Keratinocyte (primary cell): Measurements from ENCODE around the gene GPT2. TPM values are rescaled to one million over a fixed set of nuclear protein-coding genes. Genes with fewer than 3 reads are reported as not detected.

Source experiments
- DNase-seq: peaks from one replicate; pipeline ENCODE4 v3.0.0-alpha.2; 2011; ENCODE audit warnings: low read depth, missing footprints, low spot score
- FAIRE-seq: peaks from 2 replicates; lab custom pipeline; 2011; peaks lifted over from hg19 to GRCh38; lab: Jason Lieb, UNC
- H2AFZ ChIP-seq: 2 replicates; pipeline ENCODE4 v1.6.0; 2012; ENCODE audit warnings: low read length, control low read depth, inconsistent platforms; ENCODE audit not compliant: control insufficient read depth
- H3K27ac ChIP-seq: 2 replicates; pipeline ENCODE4 v1.5.1; 2011; ENCODE audit warnings: low read length; ENCODE audit not compliant: control insufficient read depth, insufficient read depth
- H3K27me3 ChIP-seq: 3 replicates; pipeline ENCODE4 v1.6.0; 2011; ENCODE audit warnings: low read length; ENCODE audit not compliant: control insufficient read depth, insufficient read depth; ENCODE audit errors: extremely low read depth
- H3K36me3 ChIP-seq, 2 experiments: 2 replicates in 1 of 2; 3 replicates in 1 of 2; pipeline ENCODE4 v1.5.1; 2011; ENCODE audit warnings: low read length in 2 of 2, mild to moderate bottlenecking in 1 of 2; ENCODE audit not compliant: control insufficient read depth in 2 of 2, insufficient read depth in 2 of 2; ENCODE audit errors: extremely low read depth in 1 of 2
- H3K4me1 ChIP-seq: 3 replicates; pipeline ENCODE4 v1.5.1; 2011; ENCODE audit warnings: low read length; ENCODE audit not compliant: control insufficient read depth, insufficient read depth; ENCODE audit errors: extremely low read depth
- H3K4me2 ChIP-seq: 3 replicates; pipeline ENCODE4 v1.6.0; 2011; ENCODE audit warnings: low read depth, low read length; ENCODE audit not compliant: control insufficient read depth, insufficient read depth; ENCODE audit errors: extremely low read depth
- H3K4me3 ChIP-seq, 3 experiments: fragments of 200-600 bp in 1 of 3; sonication (generic) in 1 of 3; 2 replicates in 2 of 3; 3 replicates in 1 of 3; pipeline ENCODE4 v1.5.1; 2011 to 2016; ENCODE audit warnings: low read length in 3 of 3, mild to moderate bottlenecking in 3 of 3, control low read depth in 2 of 3, inconsistent platforms in 1 of 3, low read depth in 1 of 3, mixed read lengths in 1 of 3, mixed run types in 1 of 3, moderate library complexity in 1 of 3; ENCODE audit not compliant: control insufficient read depth in 2 of 3, insufficient read depth in 2 of 3; ENCODE audit errors: extremely low read depth in 1 of 3
- H3K79me2 ChIP-seq: 2 replicates; pipeline ENCODE4 v1.6.0; 2012; ENCODE audit warnings: low read length; ENCODE audit not compliant: control insufficient read depth, insufficient read depth
- H3K9ac ChIP-seq: 3 replicates; pipeline ENCODE4 v1.6.0; 2011; ENCODE audit warnings: low read length; ENCODE audit not compliant: control insufficient read depth, insufficient read depth; ENCODE audit errors: extremely low read depth
- H3K9me1 ChIP-seq: 3 replicates; pipeline ENCODE4 v1.6.0; 2011; ENCODE audit warnings: low read length; ENCODE audit not compliant: control insufficient read depth, insufficient read depth; ENCODE audit errors: extremely low read depth
- H3K9me3 ChIP-seq: 2 replicates; pipeline ENCODE4 v1.5.1; 2012; ENCODE audit warnings: low read depth, low read length; ENCODE audit not compliant: control insufficient read depth
- H4K20me1 ChIP-seq: 3 replicates; pipeline ENCODE4 v1.6.0; 2011; ENCODE audit warnings: low read length; ENCODE audit not compliant: control insufficient read depth, insufficient read depth; ENCODE audit errors: extremely low read depth
- EZH2 ChIP-seq: IDR thresholded peaks from one replicate; pipeline ENCODE4 v1.6.1; 2012; ENCODE audit warnings: inconsistent platforms, mild to moderate bottlenecking, low read length, moderate library complexity
- dilution Hi-C: fragments of 300-500 bp; cut with MboI; formaldehyde crosslinking; loops from one replicate; pipeline ENCODE4 v1.7.0; 2020; ENCODE audit warnings: low sequenced_read_pairs; ENCODE audit not compliant: extremely low pct_ligation_motif_present
- polyA plus RNA-seq, 5 experiments: library from polyadenylated mRNA; depleted of rRNA in 3 of 5; stranded (reverse) in 3 of 5; stranded (forward) in 1 of 5; unstranded in 1 of 5; fragments of >200 nt; gene quantifications; 1 replicate in 1 of 5; 2 replicates in 3 of 5; 3 replicates in 1 of 5; pipeline versions ENCODE4 v1.2.1 to v1.2.3, GENCODE V29; 2011 to 2012; ENCODE audit warnings: missing spikeins in 2 of 5, low read depth in 1 of 5, low replicate concordance in 1 of 5
- TF ChIP-seq, protein P1 (sequence below), 3 experiments: IDR thresholded peaks in 1 of 3; conservative IDR thresholded peaks in 1 of 3; optimal IDR thresholded peaks in 1 of 3; 2 replicates in 2 of 3; 3 replicates in 1 of 3; pipeline versions ENCODE3 to v1.5.1; 2011; ENCODE audit warnings: low read length in 3 of 3, mild to moderate bottlenecking in 3 of 3, moderate library complexity in 2 of 3, control low read depth in 1 of 3, inconsistent platforms in 1 of 3; ENCODE audit not compliant: insufficient read depth in 2 of 3; ENCODE audit errors: extremely low read depth in 1 of 3

Gene GPT2
- polyA plus RNA-seq, 1 donor (not counting 4 experiments of a cell fraction or from before 2014, with no cell fraction given) = 16.1 TPM

DNA sequence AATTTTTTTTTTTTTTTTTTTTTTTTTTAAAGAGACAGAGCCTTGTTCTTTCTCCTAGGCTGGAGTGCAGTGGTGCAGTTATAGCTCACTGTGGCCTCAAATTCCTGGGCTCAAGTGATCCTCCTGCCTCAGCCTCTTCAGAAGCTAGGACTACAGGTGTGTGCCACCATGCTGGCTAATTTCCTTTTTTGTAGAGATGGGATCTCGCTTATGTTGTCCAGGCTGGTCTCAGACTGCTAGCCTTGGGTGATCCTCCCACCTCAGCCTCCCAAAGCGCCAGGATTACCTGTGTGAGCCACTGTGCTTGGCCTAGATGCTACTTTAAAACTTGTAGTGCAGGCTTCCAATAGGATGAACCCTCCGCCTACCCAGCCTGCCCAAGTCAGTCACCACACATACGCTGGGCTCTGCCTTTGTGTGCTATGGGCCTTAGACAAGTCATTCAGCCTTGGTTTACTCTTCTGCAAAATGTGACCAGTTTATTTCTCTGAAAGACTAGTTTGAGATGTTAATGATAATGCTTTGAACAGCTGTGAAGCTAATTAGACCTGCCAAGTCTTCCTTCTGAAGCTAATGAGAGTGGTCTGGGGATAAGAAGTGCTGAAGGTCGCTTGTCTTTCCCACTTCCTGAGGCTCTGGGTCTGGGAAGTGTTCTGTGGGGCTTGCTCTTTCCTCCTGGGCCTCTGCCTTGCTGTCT, 5.2 kb downstream of the GPT2 start:
- no peak overlapping the region for H3K27ac ChIP-seq
- H3K4me3 ChIP-seq = no peak overlapping the region
- no peaks in the 10 kb centered on the region for H3K27me3 ChIP-seq
- H3K79me2 ChIP-seq = peaks cover 12% of the 10 kb centered on the region
- H3K9ac ChIP-seq = no peak overlapping the region
- H3K36me3 ChIP-seq = peaks cover 2 to 15% of the 10 kb centered on the region in 2 experiments
- DNase-seq (no peak), FAIRE-seq (no peak)
- H4K20me1 ChIP-seq = peaks cover 3% of the 10 kb centered on the region
- no peak overlapping the region for H2AFZ ChIP-seq
- dilution Hi-C loops = no loop called here
- peaks cover 2% of the 10 kb centered on the region for H3K9me1 ChIP-seq
- TF ChIP-seq, protein P1, sequence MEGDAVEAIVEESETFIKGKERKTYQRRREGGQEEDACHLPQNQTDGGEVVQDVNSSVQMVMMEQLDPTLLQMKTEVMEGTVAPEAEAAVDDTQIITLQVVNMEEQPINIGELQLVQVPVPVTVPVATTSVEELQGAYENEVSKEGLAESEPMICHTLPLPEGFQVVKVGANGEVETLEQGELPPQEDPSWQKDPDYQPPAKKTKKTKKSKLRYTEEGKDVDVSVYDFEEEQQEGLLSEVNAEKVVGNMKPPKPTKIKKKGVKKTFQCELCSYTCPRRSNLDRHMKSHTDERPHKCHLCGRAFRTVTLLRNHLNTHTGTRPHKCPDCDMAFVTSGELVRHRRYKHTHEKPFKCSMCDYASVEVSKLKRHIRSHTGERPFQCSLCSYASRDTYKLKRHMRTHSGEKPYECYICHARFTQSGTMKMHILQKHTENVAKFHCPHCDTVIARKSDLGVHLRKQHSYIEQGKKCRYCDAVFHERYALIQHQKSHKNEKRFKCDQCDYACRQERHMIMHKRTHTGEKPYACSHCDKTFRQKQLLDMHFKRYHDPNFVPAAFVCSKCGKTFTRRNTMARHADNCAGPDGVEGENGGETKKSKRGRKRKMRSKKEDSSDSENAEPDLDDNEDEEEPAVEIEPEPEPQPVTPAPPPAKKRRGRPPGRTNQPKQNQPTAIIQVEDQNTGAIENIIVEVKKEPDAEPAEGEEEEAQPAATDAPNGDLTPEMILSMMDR (optimal IDR thresholded peaks at IDR 0.05 in 1 of 3, IDR thresholded peaks at IDR 0.05 in 1 of 3, conservative IDR thresholded peaks at IDR 0.05 in 1 of 3; ENCODE audit: extremely low read depth in 1 of 3, insufficient read depth in 2 of 3, low read length in 3 of 3) = no peak
- TF ChIP-seq EZH2 = no peak
- H3K4me1 ChIP-seq = peaks cover 36% of the 10 kb centered on the region
- no peaks in the 10 kb centered on the region for H3K9me3 ChIP-seq
- no peak overlapping the region for H3K4me2 ChIP-seq

GRCh38 chr16:46889942-46890300, 5.8 kb downstream of the GPT2 start:
- peaks cover 2% of the 10 kb centered on the region for H3K9me1 ChIP-seq
- no peak overlapping the region for H3K9ac ChIP-seq
- H3K4me1 ChIP-seq = peaks cover 36% of the 10 kb centered on the region
- no peak overlapping the region for H3K4me2 ChIP-seq
- no peak overlapping the region for H2AFZ ChIP-seq
- H3K9me3 ChIP-seq = no peaks in the 10 kb centered on the region
- FAIRE-seq (no peak), DNase-seq (no peak)
- no peak overlapping the region for H3K4me3 ChIP-seq
- dilution Hi-C loops = no loop called here
- no peaks in the 10 kb centered on the region for H3K27me3 ChIP-seq
- no peak overlapping the region for H3K27ac ChIP-seq
- H3K36me3 ChIP-seq = peaks cover 2 to 15% of the 10 kb centered on the region in 2 experiments
- H3K79me2 ChIP-seq = peaks cover 11% of the 10 kb centered on the region
- no peak for TF ChIP-seq EZH2
- TF ChIP-seq, protein P1 (optimal IDR thresholded peaks at IDR 0.05 in 1 of 3, IDR thresholded peaks at IDR 0.05 in 1 of 3, conservative IDR thresholded peaks at IDR 0.05 in 1 of 3; ENCODE audit: extremely low read depth in 1 of 3, insufficient read depth in 2 of 3, low read length in 3 of 3) = no peak
- peaks cover 3% of the 10 kb centered on the region for H4K20me1 ChIP-seq
